ENCODE results near the gene C16orf96. TPM values are rescaled to one million over a fixed set of nuclear protein-coding genes. Genes with fewer than 3 reads are reported as not detected.

Gene C16orf96
- total and polyA plus RNA-seq, 2 of the 13 experiments (the other 11 are each of a cell fraction or from before 2014, with no cell fraction given): 0.03 TPM; not detected in 1

- TF ChIP-seq ATF7 (IDR thresholded peaks at IDR 0.05) (peak; percentile 99), ATF7 (CRISPR knock-in tag; IDR thresholded peaks at IDR 0.05) (peak; percentile 99), ZNF569 (CRISPR knock-in tag; IDR thresholded peaks at IDR 0.05; ENCODE audit: borderline replicate concordance) (peak; percentile 98; the same call in 1 of the 2 replicates), ZNF20 (CRISPR knock-in tag; IDR thresholded peaks at IDR 0.05) (peak; percentile 93), LCORL (IDR thresholded peaks at IDR 0.05) (peak; percentile 62; the same call in 1 of the 2 replicates), LCORL (CRISPR knock-in tag; IDR thresholded peaks at IDR 0.05) (peak; percentile 91), EZH2 (conservative IDR thresholded peaks at IDR 0.05; ENCODE audit: low read depth, low read length) (no peak), HOXA5 (CRISPR knock-in tag; IDR thresholded peaks at IDR 0.05) (peak; percentile 99), ZNF543 (CRISPR knock-in tag; IDR thresholded peaks at IDR 0.05) (peak; percentile 98), HIVEP1 (CRISPR knock-in tag; IDR thresholded peaks at IDR 0.05) (peak; percentile 99), CENPBD1 (CRISPR knock-in tag; IDR thresholded peaks at IDR 0.05; ENCODE audit: borderline replicate concordance, low read depth) (peak; percentile 99; the same call in 1 of the 2 replicates), CHD2 (IDR thresholded peaks at IDR 0.05; ENCODE audit: low read depth, low read length) (peak; percentile 35; the same call in 1 of the 2 replicates), ZNF781 (CRISPR knock-in tag; IDR thresholded peaks at IDR 0.05; ENCODE audit: borderline replicate concordance, not compliant biosample characterization) (peak; percentile 100), ZNF335 (CRISPR knock-in tag; IDR thresholded peaks at IDR 0.05) (peak; percentile 94), TFAP4 (IDR thresholded peaks at IDR 0.05; ENCODE audit: borderline replicate concordance, low read depth) (peak; percentile 70; the same call in 1 of the 2 replicates), NRL (CRISPR knock-in tag; IDR thresholded peaks at IDR 0.05; ENCODE audit: borderline replicate concordance) (peak; percentile 100), GATAD1 (CRISPR knock-in tag; IDR thresholded peaks at IDR 0.05) (peak; percentile 85), NR2F1 (CRISPR knock-in tag; IDR thresholded peaks at IDR 0.05) (peak; percentile 47 to 53; a peak in 2 of 4 replicates), ZNF562 (CRISPR knock-in tag; IDR thresholded peaks at IDR 0.05; ENCODE audit: borderline replicate concordance) (peak; percentile 94), ZNF580 (CRISPR knock-in tag; IDR thresholded peaks at IDR 0.05; ENCODE audit: borderline replicate concordance, low read depth) (peak; percentile 100), DPF2 (CRISPR knock-in tag; IDR thresholded peaks at IDR 0.05; ENCODE audit: borderline replicate concordance, low read depth) (0 out of 2 replicates have a peak, but pooled peaks have one; percentile 48), EEA1 (CRISPR knock-in tag; IDR thresholded peaks at IDR 0.05; ENCODE audit: borderline replicate concordance) (peak; percentile 99), FOXC1 (CRISPR knock-in tag; IDR thresholded peaks at IDR 0.05; ENCODE audit: borderline replicate concordance) (peak; percentile 100), SNAPC5 (CRISPR knock-in tag; IDR thresholded peaks at IDR 0.05; ENCODE audit: borderline replicate concordance) (peak; percentile 97), IRX3 (CRISPR knock-in tag; IDR thresholded peaks at IDR 0.05; ENCODE audit: borderline replicate concordance, low read depth) (peak; percentile 99), RBFOX2 (IDR thresholded peaks at IDR 0.05; ENCODE audit: low read depth, low read length) (peak; percentile 97)
These were observed 17.5 kb upstream of the C16orf96 start, which contains the start of gene CDIP1 (continued) for GRCh38 chr16:4538350-4539235.

Data from HepG2 (cell line).